Stromal cell of bone marrow (primary cell): Measurements from ENCODE around the gene NKPD1.

Source experiments
- DNase-seq: peaks from one replicate; pipeline ENCODE4 v3.0.0-alpha.2; 2012; ENCODE audit warnings: low read depth

NKPD1 gene

DNA sequence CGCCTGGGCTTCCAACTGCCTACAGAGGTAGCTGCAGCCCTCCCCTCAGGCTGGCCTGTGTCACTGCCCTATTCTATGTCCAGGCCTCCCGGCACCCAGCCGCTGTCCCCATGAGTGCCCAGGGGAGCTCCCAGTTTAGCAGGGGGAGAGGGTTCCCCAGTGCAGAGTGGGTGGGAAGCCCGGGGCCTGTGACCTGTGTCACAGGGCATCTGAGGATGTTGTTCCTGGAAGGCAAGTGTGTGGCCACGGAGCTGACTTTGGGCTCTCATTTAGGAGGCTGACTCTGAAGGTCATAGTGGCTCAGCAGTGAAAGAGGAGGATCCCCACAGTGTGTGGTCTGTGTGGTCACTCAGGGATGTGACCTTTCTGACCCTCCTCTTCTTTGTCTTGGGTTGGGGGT is 42.7 kb downstream of the NKPD1 start:
- no peak for DNase-seq

DNA sequence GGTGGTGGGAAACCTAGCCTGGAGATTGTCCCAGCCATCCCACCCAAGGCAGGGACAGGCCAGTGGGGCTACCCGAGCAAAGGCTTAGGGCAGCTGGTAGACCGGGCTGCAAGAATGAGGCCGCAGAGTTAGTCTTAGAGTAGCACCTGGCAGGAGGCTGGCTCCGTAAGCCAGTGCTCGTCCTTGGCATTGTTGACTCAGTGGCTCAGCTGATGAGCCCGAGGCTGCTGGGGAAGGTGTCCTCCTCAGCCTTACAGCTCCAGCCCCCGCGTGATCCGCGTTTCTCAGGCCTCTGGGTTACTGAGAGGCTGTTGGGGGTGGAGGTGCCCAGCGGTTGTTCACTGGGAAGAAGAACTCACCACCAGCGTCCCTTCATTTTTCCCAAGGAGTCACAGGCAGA is 43.1 kb downstream of the NKPD1 start:
- no peak for DNase-seq

DNA sequence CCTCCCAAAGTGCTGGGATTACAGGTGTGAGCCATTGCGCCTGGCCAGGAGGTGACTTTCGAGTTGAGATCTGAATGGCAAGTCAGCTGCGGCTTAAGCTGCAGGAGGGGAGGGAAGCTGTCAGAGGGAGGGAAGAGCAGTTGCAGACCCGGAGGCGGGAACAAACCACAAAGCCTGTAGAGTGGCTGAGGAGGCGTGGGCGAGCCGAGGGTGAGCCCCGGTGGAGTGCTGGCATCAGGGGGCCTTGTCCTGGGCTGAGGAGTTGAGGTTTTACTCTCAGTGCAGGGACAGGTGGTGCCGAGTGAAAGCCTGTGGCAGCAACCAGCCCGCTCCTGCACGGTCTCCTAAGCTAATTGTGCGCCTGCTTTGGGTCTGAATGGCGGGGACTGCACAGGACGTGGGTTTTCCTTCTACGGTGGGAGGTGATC is 43.6 kb downstream of the NKPD1 start:
- DNase-seq: no peak

DNA sequence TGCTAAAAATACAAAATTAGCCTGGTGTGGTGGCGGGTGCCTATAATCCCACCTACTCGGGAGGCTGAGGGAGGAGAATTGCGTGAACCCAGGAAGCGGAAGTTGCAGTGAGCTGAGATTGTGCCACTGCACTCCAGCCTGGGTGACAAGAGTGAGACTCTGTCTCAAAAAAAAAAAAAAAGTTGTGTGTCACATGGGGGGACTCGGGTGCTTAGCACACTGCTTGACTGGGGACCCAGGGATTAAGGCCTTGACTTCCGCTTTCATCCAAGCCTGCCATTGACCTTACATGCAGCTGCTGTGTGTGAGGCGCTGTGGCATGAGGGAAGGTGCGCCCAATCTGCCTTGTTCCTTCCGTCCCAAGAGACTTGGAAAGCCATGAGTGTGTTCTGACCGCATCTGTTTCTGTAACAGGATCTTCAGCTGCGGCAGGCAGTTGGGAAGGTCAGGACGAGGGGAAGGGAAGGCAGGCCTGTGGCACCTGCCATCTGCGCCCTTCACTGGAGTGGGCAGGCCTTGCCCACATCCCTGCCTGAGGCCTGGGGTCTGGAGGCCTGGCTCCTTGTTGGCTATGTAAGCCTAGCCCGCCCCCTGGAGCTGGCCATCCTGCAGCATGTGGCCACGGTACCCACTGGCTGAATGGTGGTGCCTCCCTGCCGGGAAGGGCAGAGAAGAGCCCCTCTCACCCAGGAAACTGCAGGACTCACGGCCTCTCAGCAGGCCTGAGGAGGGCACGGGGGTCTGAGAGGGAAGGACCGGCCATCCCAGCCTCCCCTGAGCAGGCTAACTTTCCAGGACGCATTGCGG is 44.8 kb downstream of the NKPD1 start:
- DNase-seq: no peak

DNA sequence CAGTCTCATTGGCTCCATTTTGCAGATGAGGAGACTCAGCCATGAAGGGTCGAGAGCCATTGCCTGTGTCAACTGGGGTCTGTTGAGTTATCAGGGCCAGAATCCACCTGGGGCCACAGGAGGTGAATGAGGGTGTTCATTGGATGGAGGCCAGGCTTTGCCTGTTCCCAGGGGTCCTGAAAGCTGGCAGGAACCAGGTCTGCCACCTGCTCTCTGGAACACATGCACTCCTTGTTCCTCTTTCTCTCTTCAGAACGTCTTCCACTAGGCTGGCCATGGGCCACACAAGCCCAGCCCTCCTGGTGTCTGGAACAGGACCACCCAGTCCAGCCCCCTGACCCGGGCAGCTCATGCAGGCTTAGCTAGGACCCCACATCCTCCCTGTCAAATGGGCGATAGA is 46.7 kb downstream of the NKPD1 start:
- DNase-seq: no peak

DNA sequence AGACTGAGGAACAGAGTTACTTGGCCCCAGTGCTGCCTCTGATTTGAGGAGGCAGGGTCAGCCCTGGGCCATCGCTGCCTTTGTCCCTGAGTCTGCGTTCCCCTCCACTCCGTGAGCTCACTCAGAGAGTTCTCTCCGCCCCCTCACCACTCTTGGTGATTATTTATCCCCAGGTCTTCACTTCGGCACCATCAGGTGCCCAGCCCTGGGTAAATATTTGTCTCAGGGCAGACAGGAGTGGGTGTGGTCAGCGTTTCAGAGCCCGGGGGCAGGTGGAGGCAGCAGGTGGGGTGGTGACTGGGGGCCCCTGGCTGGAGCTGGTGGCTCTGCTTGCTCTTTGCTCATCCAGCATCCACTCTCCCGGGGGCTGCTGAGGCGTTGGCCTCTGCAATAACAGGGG is 47.2 kb downstream of the NKPD1 start:
- DNase-seq: no peak

DNA sequence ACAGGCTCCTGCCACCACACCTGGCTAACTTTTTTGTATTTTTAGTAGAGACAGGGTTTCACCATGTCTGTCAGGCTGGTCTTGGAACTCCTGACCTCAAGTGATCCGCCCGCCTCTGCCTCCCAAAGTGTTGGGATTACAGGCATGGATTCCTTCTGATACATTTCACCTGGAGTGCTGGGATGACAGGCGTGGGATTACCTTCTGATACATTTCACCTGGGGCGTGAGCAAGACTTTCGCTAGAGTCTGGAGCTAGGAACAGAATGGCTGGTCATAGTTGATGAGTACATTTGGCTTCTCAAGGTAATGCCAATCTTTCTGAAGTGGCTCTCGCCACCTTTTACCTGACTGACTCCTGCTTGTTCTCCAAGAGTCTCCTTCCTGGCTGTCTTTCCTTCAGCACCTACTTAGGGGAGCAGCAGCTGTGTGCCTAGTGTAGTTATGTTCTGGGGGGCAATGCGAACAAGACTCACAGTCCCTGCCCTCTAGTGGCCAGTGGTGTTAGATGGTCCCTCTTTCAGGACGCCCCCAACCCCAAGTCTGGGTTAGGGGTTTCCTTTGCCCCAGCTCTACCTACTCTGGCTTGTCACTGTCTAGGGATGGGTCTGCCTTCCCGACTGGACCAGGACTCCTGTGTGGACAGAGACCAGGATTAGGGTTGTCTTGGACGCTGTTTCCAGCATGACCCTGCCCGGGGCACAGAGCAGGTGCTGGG is 48.5 kb downstream of the NKPD1 start:
- DNase-seq: no peak
